ENCODE data around the gene PTPN2.
A peak's percentile ranks its signal among the peaks of the same experiment; 100 is the strongest.
"Not testable (repeated sequence)": the region's sequence is repeated elsewhere in the genome, so short reads cannot be mapped to it uniquely, and the experiment has no call there.

Gene PTPN2

GRCh38 chr18:12825230-12825629, 58.8 kb downstream of the PTPN2 start:
- no peak for DNase-seq (ENCODE audit: low spot score)

GRCh38 chr18:12823892-12824291, 60.1 kb downstream of the PTPN2 start:
- no peak for DNase-seq (ENCODE audit: low spot score)

GRCh38 chr18:12821408-12821807, 62.6 kb downstream of the PTPN2 start:
- DNase-seq (ENCODE audit: low spot score): no peak

DNA sequence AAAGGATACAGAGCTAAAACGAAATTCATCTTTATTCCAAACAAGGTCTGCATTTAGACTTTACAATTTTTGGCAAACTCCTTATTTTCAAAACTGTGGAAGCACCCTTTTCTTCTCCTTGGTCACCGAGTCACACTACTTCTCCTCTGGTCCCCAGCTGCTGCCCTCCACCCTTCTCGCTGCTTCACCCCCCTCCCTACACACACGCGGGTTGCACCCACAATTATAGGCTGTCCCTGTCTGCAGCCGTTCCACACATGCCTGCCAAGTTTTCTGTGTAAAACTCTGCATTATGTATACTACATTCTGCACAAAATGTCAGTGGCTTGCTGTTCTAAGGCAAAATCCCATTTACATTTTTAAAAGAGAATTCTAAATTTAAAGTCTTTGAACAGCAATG, 63.5 kb downstream of the PTPN2 start:
- no peak for DNase-seq (ENCODE audit: low spot score)

- no peak for DNase-seq (ENCODE audit: low spot score)
These were observed 64.2 kb downstream of the PTPN2 start for GRCh38 chr18:12819841-12820240.

GRCh38 chr18:12819322-12819721, 64.7 kb downstream of the PTPN2 start:
- no peak for DNase-seq (ENCODE audit: low spot score)

- DNase-seq (ENCODE audit: low spot score): no peak
These were observed 65.8 kb downstream of the PTPN2 start for GRCh38 chr18:12818243-12818642.

GRCh38 chr18:12816451-12816850, 67.6 kb downstream of the PTPN2 start:
- DNase-seq (ENCODE audit: low spot score): no peak

DNA sequence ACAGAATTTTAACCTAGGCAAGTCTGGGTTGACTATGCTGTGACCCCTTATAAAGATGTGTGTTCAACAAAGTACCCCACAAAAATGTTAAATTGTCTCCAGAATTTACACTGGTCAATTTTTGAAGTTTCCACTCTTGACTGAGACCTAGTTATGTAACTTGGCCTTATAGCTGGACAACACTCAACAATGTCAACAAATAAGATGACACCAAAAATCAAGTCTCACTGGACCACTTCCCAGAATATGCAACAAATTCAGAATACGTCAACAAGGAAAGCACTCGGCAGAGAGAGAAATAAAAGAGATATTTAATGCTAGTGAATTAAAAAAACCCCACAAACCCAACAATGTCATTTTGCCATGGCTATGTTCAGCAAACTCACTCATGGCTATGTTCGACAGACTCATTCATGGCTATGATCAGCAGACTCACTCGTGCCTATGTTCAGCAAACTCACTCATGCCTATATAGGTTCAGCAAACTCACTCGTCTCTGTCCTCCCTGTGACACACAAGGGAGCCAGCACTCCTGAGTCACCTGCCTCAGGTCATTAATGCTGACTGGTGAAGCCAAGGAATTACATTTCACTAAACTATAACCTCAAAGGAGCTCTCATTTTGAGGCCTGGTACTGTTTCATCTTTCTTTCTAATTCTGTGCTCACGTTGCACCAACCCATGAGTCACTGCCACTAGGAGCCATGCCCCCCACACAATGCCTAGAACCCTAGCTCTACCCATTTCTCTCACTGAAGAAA, 72.7 kb downstream of the PTPN2 start:
- no peak for DNase-seq (ENCODE audit: low spot score)

- DNase-seq (ENCODE audit: low spot score): no peak
These were observed 80.7 kb downstream of the PTPN2 start for GRCh38 chr18:12803069-12803936.

- no peak for DNase-seq (ENCODE audit: low spot score)
These were observed 81.5 kb downstream of the PTPN2 start for GRCh38 chr18:12802538-12802937.

- no peak for DNase-seq (ENCODE audit: low spot score)
These were observed 87.6 kb downstream of the PTPN2 start for GRCh38 chr18:12796448-12796847.

GRCh38 chr18:12791610-12792009, 92.4 kb downstream of the PTPN2 start:
- DNase-seq (ENCODE audit: low spot score): no peak

DNA sequence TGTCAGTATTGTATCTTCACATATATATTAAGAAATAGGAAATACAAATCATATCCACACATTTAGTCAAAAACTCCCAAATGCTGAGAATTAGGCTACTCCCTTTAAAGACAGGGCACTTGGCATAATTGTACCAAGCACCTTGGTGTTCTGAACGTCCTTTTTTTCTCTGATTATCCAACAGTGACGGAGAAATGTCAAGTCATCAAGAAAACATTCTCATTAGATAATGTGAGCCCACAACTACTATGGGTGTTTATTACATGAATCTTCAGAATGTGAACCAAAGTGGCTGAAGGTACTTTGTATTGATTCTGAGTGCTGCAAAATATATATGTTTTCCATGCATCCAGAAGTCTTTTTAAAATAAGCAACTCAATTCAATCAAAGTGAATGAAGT, 97.4 kb downstream of the PTPN2 start:
- no peak for DNase-seq (ENCODE audit: low spot score)

DNA sequence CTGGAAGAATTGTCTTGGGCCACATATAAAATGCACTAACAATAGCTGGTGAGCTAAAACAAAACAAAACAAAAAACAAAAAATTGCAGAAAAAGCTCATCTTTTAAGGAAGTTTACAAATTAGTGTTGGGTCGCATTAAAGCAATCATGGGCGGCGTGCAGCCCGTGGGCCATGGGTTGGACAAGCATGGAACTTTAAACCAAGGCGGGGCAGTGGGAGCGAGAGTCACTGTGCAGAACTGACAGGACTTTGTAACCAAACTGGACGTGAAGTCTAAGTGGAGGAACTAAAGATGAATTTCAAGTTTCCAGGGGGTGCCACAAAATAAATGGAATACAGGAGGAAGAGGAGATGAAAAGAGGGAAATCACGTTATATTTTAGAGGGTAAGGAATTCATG, 100.5 kb downstream of the PTPN2 start:
- DNase-seq (ENCODE audit: low spot score): no peak

GRCh38 chr18:12782521-12782920, 101.5 kb downstream of the PTPN2 start:
- no peak for DNase-seq (ENCODE audit: low spot score)

GRCh38 chr18:12779456-12779855, 104.6 kb downstream of the PTPN2 start:
- no peak for DNase-seq (ENCODE audit: low spot score)

GRCh38 chr18:12779043-12779442, 105.0 kb downstream of the PTPN2 start:
- no peak for DNase-seq (ENCODE audit: low spot score)

- no peak for DNase-seq (ENCODE audit: low spot score)
These were observed 106.5 kb downstream of the PTPN2 start for GRCh38 chr18:12777500-12777944.

DNA sequence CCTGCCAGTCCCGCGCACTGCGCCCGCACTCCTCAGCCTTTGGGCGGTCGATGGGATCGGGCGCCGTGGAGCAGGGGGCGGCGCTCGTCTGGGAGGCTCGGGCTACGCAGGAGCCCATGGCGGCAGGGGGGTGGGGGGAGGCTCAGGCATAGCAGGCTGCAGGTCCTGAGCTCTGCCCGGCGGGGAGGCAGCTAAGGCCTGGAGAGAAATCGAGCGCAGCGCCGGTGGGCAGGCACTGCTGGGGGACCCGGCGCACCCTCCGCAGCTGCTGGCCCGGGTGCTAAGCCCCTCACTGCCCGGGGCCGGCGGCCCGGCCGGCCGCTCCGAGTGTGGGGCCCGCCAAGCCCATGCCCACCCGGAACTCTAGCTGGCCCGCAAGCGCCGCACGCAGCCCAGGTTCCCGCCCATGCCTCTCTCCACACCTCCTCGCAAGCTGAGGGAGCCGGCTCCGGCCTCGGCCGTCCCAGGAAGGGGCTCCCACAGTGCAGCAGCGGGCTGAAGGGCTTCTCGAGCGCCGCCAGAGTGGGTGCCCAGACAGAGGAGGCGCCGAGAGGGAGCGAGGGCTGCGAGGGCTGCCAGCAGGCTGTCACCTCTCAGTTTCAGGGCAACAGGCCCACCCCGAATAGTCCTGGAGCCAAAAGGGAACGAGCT, 107.1 kb downstream of the PTPN2 start:
- no peak for DNase-seq (ENCODE audit: low spot score)

DNA sequence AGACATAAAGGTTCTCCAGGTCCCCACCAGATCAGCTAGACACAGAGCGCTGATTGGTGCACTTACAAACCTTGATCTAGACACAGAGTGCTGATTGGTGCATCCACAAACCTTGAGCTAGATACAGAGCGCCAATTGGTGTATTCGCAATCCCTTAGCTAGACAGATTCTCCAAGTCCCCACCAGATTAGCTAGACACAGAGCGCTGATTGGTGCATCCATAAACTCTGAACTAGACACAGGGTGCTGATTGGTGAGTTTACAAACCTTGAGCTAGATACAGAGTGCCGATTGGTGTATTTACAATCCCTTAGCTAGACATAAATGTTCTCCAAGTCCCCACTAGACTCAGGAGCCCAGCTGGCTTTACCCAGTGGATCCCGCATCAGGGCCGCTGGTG, 107.6 kb downstream of the PTPN2 start:
- not testable (repeated sequence) for DNase-seq (ENCODE audit: low spot score)

DNA sequence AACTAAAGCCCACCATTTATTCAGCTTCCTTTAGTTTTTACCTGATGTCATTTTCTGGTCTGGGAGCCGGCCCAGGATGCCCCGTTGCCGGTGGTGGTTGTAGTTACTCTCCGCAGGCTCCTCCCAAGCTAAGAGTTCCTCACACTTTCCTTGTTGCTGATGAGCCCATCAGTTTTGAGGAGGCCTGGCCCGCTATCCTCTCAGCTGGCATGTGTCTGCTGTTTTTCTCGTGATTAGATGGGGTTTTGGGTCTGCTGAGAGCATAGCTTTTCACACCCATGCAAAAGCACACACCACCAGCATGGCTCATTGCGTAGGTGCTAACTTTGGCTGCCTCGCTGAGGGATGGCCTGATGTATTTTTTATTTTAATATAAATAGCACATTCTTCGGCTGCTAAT, 109.1 kb downstream of the PTPN2 start:
- DNase-seq (ENCODE audit: low spot score): peak; percentile 21

DNA sequence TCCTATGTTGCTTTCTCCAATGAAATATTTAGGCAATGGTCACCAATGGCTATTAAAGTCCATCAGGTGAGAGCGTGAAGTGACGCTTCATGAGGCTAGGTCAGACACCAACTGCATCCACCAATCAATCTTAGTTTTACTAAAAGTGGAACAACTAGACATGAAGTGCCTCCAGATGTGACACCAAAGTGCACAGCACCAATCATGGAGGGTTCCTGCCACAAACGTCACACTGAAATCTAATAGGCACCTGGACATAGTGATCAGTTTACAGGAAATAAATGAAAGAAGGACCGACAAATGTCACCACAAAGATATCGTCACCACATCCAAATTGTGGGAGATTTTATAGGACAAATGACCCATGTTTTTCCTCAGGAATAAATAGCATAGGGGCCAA, 110.7 kb downstream of the PTPN2 start:
- no peak for DNase-seq (ENCODE audit: low spot score)

Data from CD4-positive, alpha-beta T cell treated with Interleukin-15 for 4 hours (primary cell).